Duodenal mucosa (tissue), 2 donors: ENCODE measurements around the gene YJEFN3.

Experiments used
- H3K27ac ChIP-seq: one replicate; pipeline ENCODE4 v1.7.0; 2013; ENCODE audit warnings: low read depth, low read length
- H3K27me3 ChIP-seq, 2 donors: one replicate each; pipeline ENCODE4 v1.7.0; 2013; ENCODE audit warnings: low read length in 2 of 2, control low read depth in 1 of 2; ENCODE audit not compliant: insufficient read depth in 2 of 2, control insufficient read depth in 1 of 2
- H3K36me3 ChIP-seq, 2 donors: one replicate each; pipeline ENCODE4 v1.7.0; 2013; ENCODE audit warnings: low read length in 2 of 2, control low read depth in 1 of 2; ENCODE audit not compliant: insufficient read depth in 2 of 2, control insufficient read depth in 1 of 2
- H3K4me1 ChIP-seq, 2 donors: one replicate each; pipeline ENCODE4 v1.7.0; 2013; ENCODE audit warnings: low read length in 2 of 2, control low read depth in 1 of 2; ENCODE audit not compliant: insufficient read depth in 2 of 2, control insufficient read depth in 1 of 2
- H3K4me3 ChIP-seq, 2 donors: one replicate each; pipeline ENCODE4 v1.7.0; 2013; ENCODE audit warnings: low read length in 2 of 2, low read depth in 1 of 2
- H3K9ac ChIP-seq, 2 donors: one replicate each; pipeline ENCODE4 v1.7.0; 2013; ENCODE audit warnings: low read length in 2 of 2, low read depth in 1 of 2
- H3K9me3 ChIP-seq, 2 donors: one replicate each; pipeline ENCODE4 v1.7.0; 2013; ENCODE audit warnings: low read length in 2 of 2, control low read depth in 1 of 2; ENCODE audit not compliant: control insufficient read depth in 1 of 2

YJEFN3 gene

DNA sequence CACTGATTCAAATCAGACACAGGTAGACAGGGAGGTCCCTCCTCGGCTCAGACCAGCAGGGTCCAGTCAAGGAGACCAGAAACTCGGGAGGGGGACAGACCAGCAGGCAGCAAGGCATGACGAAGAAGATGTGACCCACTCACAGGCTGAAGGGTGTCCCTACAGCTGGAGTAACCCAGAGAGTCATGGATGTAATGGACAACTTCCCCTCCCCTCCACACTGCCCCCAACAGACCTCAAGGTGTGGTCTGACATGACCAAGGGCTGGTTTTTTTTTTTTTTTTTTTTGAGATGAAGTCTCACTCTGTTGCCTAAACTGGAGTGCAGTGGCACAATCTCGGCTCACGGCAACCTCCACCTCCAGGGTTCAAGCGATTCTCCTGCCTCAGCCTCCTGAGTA is 55.6 kb downstream of the YJEFN3 start:
- H3K9ac ChIP-seq, result no peak overlapping the region
- no peak overlapping the region for H3K4me3 ChIP-seq
- no peaks in the 10 kb centered on the region for H3K27me3 ChIP-seq
- peaks cover 13 to 28% of the 10 kb centered on the region in 2 donors for H3K4me1 ChIP-seq
- no peaks in the 10 kb centered on the region for H3K36me3 ChIP-seq
- H3K9me3 ChIP-seq, result no peaks in the 10 kb centered on the region
- no peak overlapping the region for H3K27ac ChIP-seq
